HepG2 (cell line): ENCODE results near the gene SLC6A7.

Experiments used
- CTCF ChIP-seq: sonication (generic); formaldehyde crosslinking; IDR thresholded peaks from 2 replicates; pipeline ENCODE4 v1.5.0; 2020; ENCODE audit warnings: mild to moderate bottlenecking, missing genetic modification reagents, moderate library complexity
- NR3C1 ChIP-seq: sonication (generic); formaldehyde crosslinking; IDR thresholded peaks from 2 replicates; pipeline ENCODE4 v1.4.0; 2020; ENCODE audit warnings: missing genetic modification reagents
- RAD21 ChIP-seq: fragments of 450-650 bp; formaldehyde crosslinking; IDR thresholded peaks from 2 replicates; pipeline ENCODE4 v1.5.0; 2020; ENCODE audit warnings: mild to moderate bottlenecking
- RAD51 ChIP-seq: fragments of 450-650 bp; IDR thresholded peaks from 2 replicates; pipeline ENCODE4 v1.6.1; 2016; ENCODE audit warnings: borderline replicate concordance
- SMAD3 ChIP-seq: sonication (generic); formaldehyde crosslinking; IDR thresholded peaks from 2 replicates; pipeline ENCODE4 v1.4.0; 2020; ENCODE audit warnings: missing genetic modification reagents
- ZNF644 ChIP-seq: IDR thresholded peaks from 2 replicates; pipeline ENCODE4 v1.6.1; 2016; ENCODE audit warnings: low read depth
- TF ChIP-seq, protein P1 (sequence below): IDR thresholded peaks from 2 replicates; pipeline ENCODE4 v1.6.1; 2016; ENCODE audit warnings: low read depth, missing genetic modification reagents, missing compliant biosample characterization
- TF ChIP-seq, protein P2 (sequence below): sonication (generic); formaldehyde crosslinking; IDR thresholded peaks from 2 replicates; pipeline ENCODE4 v1.4.0; 2020; ENCODE audit warnings: missing genetic modification reagents
- TF ChIP-seq, protein P3 (sequence below): sonication (generic); formaldehyde crosslinking; IDR thresholded peaks from 2 replicates; pipeline ENCODE4 v1.4.0; 2020; ENCODE audit warnings: low read depth, missing genetic modification reagents

DNA sequence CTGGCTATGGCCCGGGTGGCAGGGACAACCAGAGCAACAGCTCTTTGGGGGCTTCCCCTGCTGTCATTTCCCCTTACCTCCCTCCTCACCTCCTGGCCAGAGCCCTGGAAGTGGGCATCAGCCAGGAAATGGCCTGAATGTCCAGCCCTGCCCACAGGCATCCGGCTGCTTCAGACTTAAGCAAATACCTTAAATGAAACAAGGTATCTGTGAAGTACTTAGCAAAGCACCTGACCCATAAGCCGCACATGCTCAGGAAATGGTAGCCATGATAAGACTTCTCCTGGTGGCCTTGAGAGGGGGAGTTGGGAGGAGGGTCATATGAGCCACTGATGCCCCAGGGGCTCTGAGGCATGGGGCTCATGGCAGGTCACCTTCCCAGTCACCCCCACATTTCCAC lies 55.9 kb downstream of the SLC6A7 start:
- TF ChIP-seq CTCF (no peak), RAD21 (CRISPR knock-in tag) (no peak), SMAD3 (CRISPR knock-in tag) (no peak), RAD51 (no peak), ZNF644 (CRISPR knock-in tag) (no peak), NR3C1 (CRISPR knock-in tag) (no peak)
- TF ChIP-seq, protein P1, sequence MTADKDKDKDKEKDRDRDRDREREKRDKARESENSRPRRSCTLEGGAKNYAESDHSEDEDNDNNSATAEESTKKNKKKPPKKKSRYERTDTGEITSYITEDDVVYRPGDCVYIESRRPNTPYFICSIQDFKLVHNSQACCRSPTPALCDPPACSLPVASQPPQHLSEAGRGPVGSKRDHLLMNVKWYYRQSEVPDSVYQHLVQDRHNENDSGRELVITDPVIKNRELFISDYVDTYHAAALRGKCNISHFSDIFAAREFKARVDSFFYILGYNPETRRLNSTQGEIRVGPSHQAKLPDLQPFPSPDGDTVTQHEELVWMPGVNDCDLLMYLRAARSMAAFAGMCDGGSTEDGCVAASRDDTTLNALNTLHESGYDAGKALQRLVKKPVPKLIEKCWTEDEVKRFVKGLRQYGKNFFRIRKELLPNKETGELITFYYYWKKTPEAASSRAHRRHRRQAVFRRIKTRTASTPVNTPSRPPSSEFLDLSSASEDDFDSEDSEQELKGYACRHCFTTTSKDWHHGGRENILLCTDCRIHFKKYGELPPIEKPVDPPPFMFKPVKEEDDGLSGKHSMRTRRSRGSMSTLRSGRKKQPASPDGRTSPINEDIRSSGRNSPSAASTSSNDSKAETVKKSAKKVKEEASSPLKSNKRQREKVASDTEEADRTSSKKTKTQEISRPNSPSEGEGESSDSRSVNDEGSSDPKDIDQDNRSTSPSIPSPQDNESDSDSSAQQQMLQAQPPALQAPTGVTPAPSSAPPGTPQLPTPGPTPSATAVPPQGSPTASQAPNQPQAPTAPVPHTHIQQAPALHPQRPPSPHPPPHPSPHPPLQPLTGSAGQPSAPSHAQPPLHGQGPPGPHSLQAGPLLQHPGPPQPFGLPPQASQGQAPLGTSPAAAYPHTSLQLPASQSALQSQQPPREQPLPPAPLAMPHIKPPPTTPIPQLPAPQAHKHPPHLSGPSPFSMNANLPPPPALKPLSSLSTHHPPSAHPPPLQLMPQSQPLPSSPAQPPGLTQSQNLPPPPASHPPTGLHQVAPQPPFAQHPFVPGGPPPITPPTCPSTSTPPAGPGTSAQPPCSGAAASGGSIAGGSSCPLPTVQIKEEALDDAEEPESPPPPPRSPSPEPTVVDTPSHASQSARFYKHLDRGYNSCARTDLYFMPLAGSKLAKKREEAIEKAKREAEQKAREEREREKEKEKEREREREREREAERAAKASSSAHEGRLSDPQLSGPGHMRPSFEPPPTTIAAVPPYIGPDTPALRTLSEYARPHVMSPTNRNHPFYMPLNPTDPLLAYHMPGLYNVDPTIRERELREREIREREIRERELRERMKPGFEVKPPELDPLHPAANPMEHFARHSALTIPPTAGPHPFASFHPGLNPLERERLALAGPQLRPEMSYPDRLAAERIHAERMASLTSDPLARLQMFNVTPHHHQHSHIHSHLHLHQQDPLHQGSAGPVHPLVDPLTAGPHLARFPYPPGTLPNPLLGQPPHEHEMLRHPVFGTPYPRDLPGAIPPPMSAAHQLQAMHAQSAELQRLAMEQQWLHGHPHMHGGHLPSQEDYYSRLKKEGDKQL (CRISPR knock-in tag) = no peak
- TF ChIP-seq, protein P2, sequence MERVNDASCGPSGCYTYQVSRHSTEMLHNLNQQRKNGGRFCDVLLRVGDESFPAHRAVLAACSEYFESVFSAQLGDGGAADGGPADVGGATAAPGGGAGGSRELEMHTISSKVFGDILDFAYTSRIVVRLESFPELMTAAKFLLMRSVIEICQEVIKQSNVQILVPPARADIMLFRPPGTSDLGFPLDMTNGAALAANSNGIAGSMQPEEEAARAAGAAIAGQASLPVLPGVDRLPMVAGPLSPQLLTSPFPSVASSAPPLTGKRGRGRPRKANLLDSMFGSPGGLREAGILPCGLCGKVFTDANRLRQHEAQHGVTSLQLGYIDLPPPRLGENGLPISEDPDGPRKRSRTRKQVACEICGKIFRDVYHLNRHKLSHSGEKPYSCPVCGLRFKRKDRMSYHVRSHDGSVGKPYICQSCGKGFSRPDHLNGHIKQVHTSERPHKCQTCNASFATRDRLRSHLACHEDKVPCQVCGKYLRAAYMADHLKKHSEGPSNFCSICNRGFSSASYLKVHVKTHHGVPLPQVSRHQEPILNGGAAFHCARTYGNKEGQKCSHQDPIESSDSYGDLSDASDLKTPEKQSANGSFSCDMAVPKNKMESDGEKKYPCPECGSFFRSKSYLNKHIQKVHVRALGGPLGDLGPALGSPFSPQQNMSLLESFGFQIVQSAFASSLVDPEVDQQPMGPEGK (CRISPR knock-in tag) = no peak
- TF ChIP-seq, protein P3, sequence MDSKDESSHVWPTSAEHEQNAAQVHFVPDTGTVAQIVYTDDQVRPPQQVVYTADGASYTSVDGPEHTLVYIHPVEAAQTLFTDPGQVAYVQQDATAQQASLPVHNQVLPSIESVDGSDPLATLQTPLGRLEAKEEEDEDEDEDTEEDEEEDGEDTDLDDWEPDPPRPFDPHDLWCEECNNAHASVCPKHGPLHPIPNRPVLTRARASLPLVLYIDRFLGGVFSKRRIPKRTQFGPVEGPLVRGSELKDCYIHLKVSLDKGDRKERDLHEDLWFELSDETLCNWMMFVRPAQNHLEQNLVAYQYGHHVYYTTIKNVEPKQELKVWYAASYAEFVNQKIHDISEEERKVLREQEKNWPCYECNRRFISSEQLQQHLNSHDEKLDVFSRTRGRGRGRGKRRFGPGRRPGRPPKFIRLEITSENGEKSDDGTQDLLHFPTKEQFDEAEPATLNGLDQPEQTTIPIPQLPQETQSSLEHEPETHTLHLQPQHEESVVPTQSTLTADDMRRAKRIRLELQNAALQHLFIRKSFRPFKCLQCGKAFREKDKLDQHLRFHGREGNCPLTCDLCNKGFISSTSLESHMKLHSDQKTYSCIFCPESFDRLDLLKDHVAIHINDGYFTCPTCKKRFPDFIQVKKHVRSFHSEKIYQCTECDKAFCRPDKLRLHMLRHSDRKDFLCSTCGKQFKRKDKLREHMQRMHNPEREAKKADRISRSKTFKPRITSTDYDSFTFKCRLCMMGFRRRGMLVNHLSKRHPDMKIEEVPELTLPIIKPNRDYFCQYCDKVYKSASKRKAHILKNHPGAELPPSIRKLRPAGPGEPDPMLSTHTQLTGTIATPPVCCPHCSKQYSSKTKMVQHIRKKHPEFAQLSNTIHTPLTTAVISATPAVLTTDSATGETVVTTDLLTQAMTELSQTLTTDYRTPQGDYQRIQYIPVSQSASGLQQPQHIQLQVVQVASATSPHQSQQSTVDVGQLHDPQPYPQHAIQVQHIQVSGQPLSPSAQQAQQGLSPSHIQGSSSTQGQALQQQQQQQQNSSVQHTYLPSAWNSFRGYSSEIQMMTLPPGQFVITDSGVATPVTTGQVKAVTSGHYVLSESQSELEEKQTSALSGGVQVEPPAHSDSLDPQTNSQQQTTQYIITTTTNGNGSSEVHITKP (CRISPR knock-in tag) = no peak
